WTC11 (cell line): ENCODE measurements around the gene RBFOX1. TPM values are rescaled to one million over a fixed set of nuclear protein-coding genes. Genes with fewer than 3 reads are reported as not detected.

ENCODE experiments used
- ATAC-seq: fragments of 200-7000 bp; cut with Tn5 transposase; 2 replicates; pipeline ENCODE4 v1.10.0; 2021; ENCODE audit warnings: mild to moderate bottlenecking, moderate library complexity
- CTCF ChIA-PET: fragments of 300-600 bp; sonication (Branson Sonifier 250); formaldehyde crosslinking; loops from one replicate; lab custom pipeline; 2021; ENCODE audit warnings: antibody characterized with exemption; lab: Charles Lee
- POLR2A ChIA-PET: fragments of 350-600 bp; sonication (Branson Sonifier 250); formaldehyde crosslinking; loops from one replicate; lab custom pipeline; 2021; ENCODE audit warnings: antibody characterized with exemption; lab: Charles Lee
- DNase-seq: peaks from one replicate; pipeline ENCODE4 v3.0.0; 2021; ENCODE audit warnings: low spot score
- H3K27ac Mint-ChIP-seq: 2 replicates; pipeline ENCODE4 v1.8.0; 2021; ENCODE audit warnings: mixed read lengths
- H3K27me3 Mint-ChIP-seq: 2 replicates; pipeline ENCODE4 v1.8.0; 2021; ENCODE audit warnings: low read depth, mild to moderate bottlenecking, moderate library complexity, mixed read lengths
- H3K36me3 Mint-ChIP-seq: 2 replicates; pipeline ENCODE4 v1.8.0; 2021; ENCODE audit warnings: mixed read lengths
- H3K4me1 Mint-ChIP-seq: 2 replicates; pipeline ENCODE4 v1.8.0; 2022; ENCODE audit warnings: mixed read lengths
- H3K4me3 Mint-ChIP-seq: 2 replicates; pipeline ENCODE4 v1.8.0; 2021; ENCODE audit warnings: mild to moderate bottlenecking, moderate library complexity, mixed read lengths
- H3K9me3 Mint-ChIP-seq: 2 replicates; pipeline ENCODE4 v1.8.0; 2021; ENCODE audit warnings: mixed read lengths
- CREM ChIP-seq: sonication (generic); formaldehyde crosslinking; IDR thresholded peaks from 2 replicates; pipeline ENCODE4 v1.8.1; 2022; ENCODE audit warnings: mild to moderate bottlenecking, missing genetic modification reagents, moderate library complexity
- ELF4 ChIP-seq: sonication (generic); formaldehyde crosslinking; IDR thresholded peaks from 2 replicates; pipeline ENCODE4 v1.8.1; 2022; ENCODE audit warnings: low read depth, mild to moderate bottlenecking, moderate library complexity, missing genetic modification reagents
- ESRRA ChIP-seq: sonication (generic); formaldehyde crosslinking; IDR thresholded peaks from 2 replicates; pipeline ENCODE4 v1.8.1; 2022; ENCODE audit warnings: mild to moderate bottlenecking, missing genetic modification reagents, borderline replicate concordance
- FOXJ3 ChIP-seq: sonication (generic); formaldehyde crosslinking; IDR thresholded peaks from 2 replicates; pipeline ENCODE4 v1.9.0; 2021; ENCODE audit warnings: missing genetic modification reagents, mild to moderate bottlenecking, borderline replicate concordance
- FOXP1 ChIP-seq: sonication (generic); formaldehyde crosslinking; IDR thresholded peaks from 2 replicates; pipeline ENCODE4 v1.8.0; 2022; ENCODE audit warnings: missing genetic modification reagents, mild to moderate bottlenecking, moderate library complexity, borderline replicate concordance
- GABPB1 ChIP-seq: sonication (generic); formaldehyde crosslinking; IDR thresholded peaks from 2 replicates; pipeline ENCODE4 v1.8.1; 2023; ENCODE audit warnings: mild to moderate bottlenecking, missing genetic modification reagents
- JAZF1 ChIP-seq: fragments of 250-450 bp; sonication (Bioruptor Pico); IDR thresholded peaks from 2 replicates; pipeline ENCODE4 v1.9.0; 2021; ENCODE audit warnings: moderate library complexity, mild to moderate bottlenecking, inconsistent platforms
- NFE2L1 ChIP-seq: sonication (generic); formaldehyde crosslinking; IDR thresholded peaks from 2 replicates; pipeline ENCODE4 v1.8.1; 2023; ENCODE audit warnings: missing genetic modification reagents
- NFYB ChIP-seq: sonication (generic); formaldehyde crosslinking; conservative IDR thresholded peaks from 2 replicates; pipeline ENCODE4 v1.8.0; 2022; ENCODE audit warnings: low read depth, missing genetic modification reagents
- NR2C2 ChIP-seq: sonication (generic); formaldehyde crosslinking; IDR thresholded peaks from 2 replicates; pipeline ENCODE4 v1.8.0; 2022; ENCODE audit warnings: mild to moderate bottlenecking, missing genetic modification reagents
- NR3C1 ChIP-seq: sonication (generic); formaldehyde crosslinking; conservative IDR thresholded peaks from 2 replicates; pipeline ENCODE4 v1.8.1; 2023; ENCODE audit warnings: low read depth, mild to moderate bottlenecking, missing genetic modification reagents
- RELA ChIP-seq: sonication (generic); formaldehyde crosslinking; IDR thresholded peaks from 2 replicates; pipeline ENCODE4 v1.8.1; 2022; ENCODE audit warnings: missing genetic modification reagents, mild to moderate bottlenecking, borderline replicate concordance
- RORB ChIP-seq: fragments of 250-450 bp; sonication (Bioruptor Pico); IDR thresholded peaks from 2 replicates; pipeline ENCODE4 v1.9.0; 2021; ENCODE audit warnings: mild to moderate bottlenecking
- total RNA-seq: library from RNA; stranded (reverse); gene quantifications from 3 replicates; pipeline ENCODE4 v1.2.3, GENCODE V29; 2021
- TF ChIP-seq, protein P1 (sequence below): fragments of 250-450 bp; sonication (Bioruptor Pico); conservative IDR thresholded peaks from 2 replicates; pipeline ENCODE4 v1.9.0; 2021; ENCODE audit warnings: mild to moderate bottlenecking
- TF ChIP-seq, protein P2 (sequence below): fragments of 250-450 bp; sonication (Bioruptor Pico); IDR thresholded peaks from 2 replicates; pipeline ENCODE4 v1.9.0; 2021; ENCODE audit warnings: mild to moderate bottlenecking
- TF ChIP-seq, protein P3 (sequence below): fragments of 200-600 bp; IDR thresholded peaks from 2 replicates; pipeline ENCODE4 v1.8.0; 2022; ENCODE audit warnings: antibody characterized with exemption
- TF ChIP-seq, protein P4 (sequence below): sonication (generic); formaldehyde crosslinking; IDR thresholded peaks from 2 replicates; pipeline ENCODE4 v1.8.1; 2023; ENCODE audit warnings: mild to moderate bottlenecking, missing genetic modification reagents, moderate library complexity
- TF ChIP-seq, protein P5 (sequence below): sonication (generic); formaldehyde crosslinking; IDR thresholded peaks from 2 replicates; pipeline ENCODE4 v1.8.0; 2022; ENCODE audit warnings: missing genetic modification reagents
- TF ChIP-seq, protein P6 (sequence below): fragments of 250-450 bp; sonication (Bioruptor Pico); IDR thresholded peaks from 2 replicates; pipeline ENCODE4 v1.9.0; 2021; ENCODE audit warnings: mild to moderate bottlenecking
- TF ChIP-seq, protein P7 (sequence below): sonication (generic); formaldehyde crosslinking; IDR thresholded peaks from 2 replicates; pipeline ENCODE4 v1.8.1; 2022; ENCODE audit warnings: mild to moderate bottlenecking, moderate library complexity, missing genetic modification reagents

The RBFOX1 gene
- total RNA-seq, 1 experiment from 2014 or later: 1.1 TPM

DNA sequence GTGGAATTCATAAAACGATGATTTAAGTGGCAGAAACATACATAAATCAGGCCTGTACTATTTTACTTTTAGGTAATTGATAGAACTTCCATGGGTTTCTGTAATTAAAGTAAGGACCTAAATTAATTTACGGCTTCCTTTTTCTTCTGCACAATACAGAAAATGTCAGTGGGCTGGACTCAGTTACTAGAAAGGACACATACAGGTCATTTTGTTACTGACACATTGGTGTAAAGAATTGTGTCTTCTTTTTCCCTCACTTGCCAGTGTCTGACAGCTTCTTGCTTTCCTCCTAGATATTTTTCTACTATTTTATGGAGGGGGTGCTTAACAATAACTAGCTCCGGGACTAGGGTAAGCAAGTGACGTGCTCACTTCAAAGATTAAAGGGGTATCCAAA, 304.8 kb downstream of the RBFOX1 start (continued):
- TF ChIP-seq, protein P1, sequence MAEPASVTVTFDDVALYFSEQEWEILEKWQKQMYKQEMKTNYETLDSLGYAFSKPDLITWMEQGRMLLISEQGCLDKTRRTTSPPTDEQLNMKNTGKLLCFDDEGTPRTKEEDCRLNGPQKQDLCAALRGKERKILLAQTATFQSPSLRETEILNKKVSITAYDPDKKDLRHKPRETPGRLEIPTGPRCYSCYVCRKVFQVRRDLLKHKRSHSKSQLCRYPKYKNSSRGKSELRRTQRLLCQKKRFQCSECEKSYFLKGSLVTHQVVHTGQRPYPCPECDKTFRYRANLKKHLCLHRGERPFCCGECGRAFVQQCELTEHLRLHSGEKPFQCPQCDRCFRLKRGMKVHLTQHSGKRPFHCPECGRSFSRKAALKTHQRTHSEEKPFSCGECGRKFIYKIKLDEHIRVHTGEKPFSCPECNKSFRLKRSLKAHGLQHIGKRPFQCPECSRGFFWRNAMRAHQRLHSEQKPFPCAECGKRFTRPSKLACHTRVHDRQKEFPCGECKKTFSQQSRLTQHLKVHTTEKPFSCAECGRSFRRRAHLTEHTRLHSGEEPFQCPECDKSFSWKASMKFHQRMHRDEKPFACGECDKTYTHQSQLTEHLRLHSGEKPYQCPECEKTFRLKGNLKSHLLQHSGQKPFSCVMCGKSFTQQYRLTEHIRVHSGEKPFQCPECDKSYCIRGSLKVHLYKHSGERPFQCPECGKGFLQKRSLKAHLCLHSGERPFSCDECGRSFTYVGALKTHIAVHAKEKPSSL (CRISPR knock-in tag): no peak
- TF ChIP-seq FOXJ3 (no peak), RELA (CRISPR knock-in tag) (no peak), NR2C2 (no peak)
- TF ChIP-seq, protein P2, sequence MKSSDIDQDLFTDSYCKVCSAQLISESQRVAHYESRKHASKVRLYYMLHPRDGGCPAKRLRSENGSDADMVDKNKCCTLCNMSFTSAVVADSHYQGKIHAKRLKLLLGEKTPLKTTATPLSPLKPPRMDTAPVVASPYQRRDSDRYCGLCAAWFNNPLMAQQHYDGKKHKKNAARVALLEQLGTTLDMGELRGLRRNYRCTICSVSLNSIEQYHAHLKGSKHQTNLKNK: no peak
- TF ChIP-seq, protein P3, sequence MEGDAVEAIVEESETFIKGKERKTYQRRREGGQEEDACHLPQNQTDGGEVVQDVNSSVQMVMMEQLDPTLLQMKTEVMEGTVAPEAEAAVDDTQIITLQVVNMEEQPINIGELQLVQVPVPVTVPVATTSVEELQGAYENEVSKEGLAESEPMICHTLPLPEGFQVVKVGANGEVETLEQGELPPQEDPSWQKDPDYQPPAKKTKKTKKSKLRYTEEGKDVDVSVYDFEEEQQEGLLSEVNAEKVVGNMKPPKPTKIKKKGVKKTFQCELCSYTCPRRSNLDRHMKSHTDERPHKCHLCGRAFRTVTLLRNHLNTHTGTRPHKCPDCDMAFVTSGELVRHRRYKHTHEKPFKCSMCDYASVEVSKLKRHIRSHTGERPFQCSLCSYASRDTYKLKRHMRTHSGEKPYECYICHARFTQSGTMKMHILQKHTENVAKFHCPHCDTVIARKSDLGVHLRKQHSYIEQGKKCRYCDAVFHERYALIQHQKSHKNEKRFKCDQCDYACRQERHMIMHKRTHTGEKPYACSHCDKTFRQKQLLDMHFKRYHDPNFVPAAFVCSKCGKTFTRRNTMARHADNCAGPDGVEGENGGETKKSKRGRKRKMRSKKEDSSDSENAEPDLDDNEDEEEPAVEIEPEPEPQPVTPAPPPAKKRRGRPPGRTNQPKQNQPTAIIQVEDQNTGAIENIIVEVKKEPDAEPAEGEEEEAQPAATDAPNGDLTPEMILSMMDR: no peak

DNA sequence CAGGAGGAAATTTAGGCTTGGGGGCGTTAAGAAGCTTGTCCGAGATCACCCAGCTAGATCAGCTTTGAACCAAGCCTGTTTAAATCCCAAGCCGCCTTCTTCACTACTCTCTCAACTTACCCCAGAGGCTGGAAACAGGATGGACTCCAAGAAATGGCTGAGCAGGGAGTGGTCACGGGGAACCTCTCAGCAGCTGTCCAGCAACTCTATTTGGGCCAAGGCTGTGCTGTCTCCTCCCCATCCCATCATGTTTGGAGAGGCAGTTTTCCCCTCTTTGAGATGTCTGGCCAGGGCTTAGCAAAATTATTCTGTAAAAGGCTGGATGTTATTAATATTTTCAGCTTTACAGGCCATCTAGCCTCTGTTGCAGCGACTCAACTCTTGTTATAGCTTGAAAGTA, 305.7 kb downstream of the RBFOX1 start:
- peaks cover 19% of the 10 kb centered on the region for H3K36me3 Mint-ChIP-seq
- H3K27ac Mint-ChIP-seq: no peak overlapping the region
- ChIA-PET POLR2A (no interaction called here), CTCF (no interaction called here)
- DNase-seq (no peak), ATAC-seq (no peak)
- peaks cover 30% of the 10 kb centered on the region for H3K9me3 Mint-ChIP-seq
- peaks cover 22% of the 10 kb centered on the region for H3K4me1 Mint-ChIP-seq
- H3K27me3 Mint-ChIP-seq: no peaks in the 10 kb centered on the region
- H3K4me3 Mint-ChIP-seq: no peak overlapping the region
- TF ChIP-seq, protein P4, sequence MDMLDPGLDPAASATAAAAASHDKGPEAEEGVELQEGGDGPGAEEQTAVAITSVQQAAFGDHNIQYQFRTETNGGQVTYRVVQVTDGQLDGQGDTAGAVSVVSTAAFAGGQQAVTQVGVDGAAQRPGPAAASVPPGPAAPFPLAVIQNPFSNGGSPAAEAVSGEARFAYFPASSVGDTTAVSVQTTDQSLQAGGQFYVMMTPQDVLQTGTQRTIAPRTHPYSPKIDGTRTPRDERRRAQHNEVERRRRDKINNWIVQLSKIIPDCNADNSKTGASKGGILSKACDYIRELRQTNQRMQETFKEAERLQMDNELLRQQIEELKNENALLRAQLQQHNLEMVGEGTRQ (CRISPR knock-in tag): no peak
- TF ChIP-seq NR3C1 (CRISPR knock-in tag): no peak
- no peak for TF ChIP-seq ELF4 (CRISPR knock-in tag)
- TF ChIP-seq JAZF1 (CRISPR knock-in tag): no peak
- no peak for TF ChIP-seq CREM (CRISPR knock-in tag)
- TF ChIP-seq, protein P5, sequence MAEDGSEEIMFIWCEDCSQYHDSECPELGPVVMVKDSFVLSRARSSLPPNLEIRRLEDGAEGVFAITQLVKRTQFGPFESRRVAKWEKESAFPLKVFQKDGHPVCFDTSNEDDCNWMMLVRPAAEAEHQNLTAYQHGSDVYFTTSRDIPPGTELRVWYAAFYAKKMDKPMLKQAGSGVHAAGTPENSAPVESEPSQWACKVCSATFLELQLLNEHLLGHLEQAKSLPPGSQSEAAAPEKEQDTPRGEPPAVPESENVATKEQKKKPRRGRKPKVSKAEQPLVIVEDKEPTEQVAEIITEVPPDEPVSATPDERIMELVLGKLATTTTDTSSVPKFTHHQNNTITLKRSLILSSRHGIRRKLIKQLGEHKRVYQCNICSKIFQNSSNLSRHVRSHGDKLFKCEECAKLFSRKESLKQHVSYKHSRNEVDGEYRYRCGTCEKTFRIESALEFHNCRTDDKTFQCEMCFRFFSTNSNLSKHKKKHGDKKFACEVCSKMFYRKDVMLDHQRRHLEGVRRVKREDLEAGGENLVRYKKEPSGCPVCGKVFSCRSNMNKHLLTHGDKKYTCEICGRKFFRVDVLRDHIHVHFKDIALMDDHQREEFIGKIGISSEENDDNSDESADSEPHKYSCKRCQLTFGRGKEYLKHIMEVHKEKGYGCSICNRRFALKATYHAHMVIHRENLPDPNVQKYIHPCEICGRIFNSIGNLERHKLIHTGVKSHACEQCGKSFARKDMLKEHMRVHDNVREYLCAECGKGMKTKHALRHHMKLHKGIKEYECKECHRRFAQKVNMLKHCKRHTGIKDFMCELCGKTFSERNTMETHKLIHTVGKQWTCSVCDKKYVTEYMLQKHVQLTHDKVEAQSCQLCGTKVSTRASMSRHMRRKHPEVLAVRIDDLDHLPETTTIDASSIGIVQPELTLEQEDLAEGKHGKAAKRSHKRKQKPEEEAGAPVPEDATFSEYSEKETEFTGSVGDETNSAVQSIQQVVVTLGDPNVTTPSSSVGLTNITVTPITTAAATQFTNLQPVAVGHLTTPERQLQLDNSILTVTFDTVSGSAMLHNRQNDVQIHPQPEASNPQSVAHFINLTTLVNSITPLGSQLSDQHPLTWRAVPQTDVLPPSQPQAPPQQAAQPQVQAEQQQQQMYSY: no peak
- no peak for TF ChIP-seq NFYB (CRISPR knock-in tag)
- no peak for TF ChIP-seq NFE2L1 (CRISPR knock-in tag)

DNA sequence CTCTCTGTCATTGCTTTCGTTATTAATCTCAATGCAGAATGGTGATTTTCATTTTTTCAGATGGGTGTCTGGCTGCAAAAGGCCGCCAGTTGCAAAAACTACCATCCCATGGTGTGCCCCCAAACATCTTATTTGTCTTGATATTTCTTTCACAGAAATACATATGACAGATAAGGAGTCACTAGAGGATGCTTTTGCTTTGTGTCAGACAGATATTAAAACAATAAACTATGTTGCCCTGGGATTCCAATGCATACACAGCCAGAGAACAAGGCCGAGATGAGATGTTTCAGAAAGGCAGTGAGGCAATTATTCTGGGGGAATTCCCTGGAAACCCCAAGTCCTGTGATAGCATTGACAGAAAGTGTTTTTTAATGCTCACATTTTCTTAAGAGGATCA, 307.7 kb downstream of the RBFOX1 start:
- ChIA-PET POLR2A (interaction anchor here (0.6 kb wide), 1 partner anchor 26 kb away, joined by 6 read pairs; no protein-coding TSS in a partner anchor), CTCF (no interaction called here)
- no peak overlapping the region for H3K4me3 Mint-ChIP-seq
- peaks cover 28% of the 10 kb centered on the region for H3K9me3 Mint-ChIP-seq
- peaks cover 2% of the 10 kb centered on the region for H3K4me1 Mint-ChIP-seq
- 0 out of 2 replicates have a peak, but pooled peaks cover 2% of the 10 kb centered on the region for H3K27me3 Mint-ChIP-seq
- peaks cover 18% of the 10 kb centered on the region for H3K36me3 Mint-ChIP-seq
- no peak for DNase-seq
- no peak for ATAC-seq
- no peak overlapping the region for H3K27ac Mint-ChIP-seq
- TF ChIP-seq RORB (CRISPR knock-in tag) (no peak), GABPB1 (CRISPR knock-in tag) (no peak), ESRRA (CRISPR knock-in tag) (no peak), FOXP1 (CRISPR knock-in tag) (no peak)
- TF ChIP-seq, protein P6, sequence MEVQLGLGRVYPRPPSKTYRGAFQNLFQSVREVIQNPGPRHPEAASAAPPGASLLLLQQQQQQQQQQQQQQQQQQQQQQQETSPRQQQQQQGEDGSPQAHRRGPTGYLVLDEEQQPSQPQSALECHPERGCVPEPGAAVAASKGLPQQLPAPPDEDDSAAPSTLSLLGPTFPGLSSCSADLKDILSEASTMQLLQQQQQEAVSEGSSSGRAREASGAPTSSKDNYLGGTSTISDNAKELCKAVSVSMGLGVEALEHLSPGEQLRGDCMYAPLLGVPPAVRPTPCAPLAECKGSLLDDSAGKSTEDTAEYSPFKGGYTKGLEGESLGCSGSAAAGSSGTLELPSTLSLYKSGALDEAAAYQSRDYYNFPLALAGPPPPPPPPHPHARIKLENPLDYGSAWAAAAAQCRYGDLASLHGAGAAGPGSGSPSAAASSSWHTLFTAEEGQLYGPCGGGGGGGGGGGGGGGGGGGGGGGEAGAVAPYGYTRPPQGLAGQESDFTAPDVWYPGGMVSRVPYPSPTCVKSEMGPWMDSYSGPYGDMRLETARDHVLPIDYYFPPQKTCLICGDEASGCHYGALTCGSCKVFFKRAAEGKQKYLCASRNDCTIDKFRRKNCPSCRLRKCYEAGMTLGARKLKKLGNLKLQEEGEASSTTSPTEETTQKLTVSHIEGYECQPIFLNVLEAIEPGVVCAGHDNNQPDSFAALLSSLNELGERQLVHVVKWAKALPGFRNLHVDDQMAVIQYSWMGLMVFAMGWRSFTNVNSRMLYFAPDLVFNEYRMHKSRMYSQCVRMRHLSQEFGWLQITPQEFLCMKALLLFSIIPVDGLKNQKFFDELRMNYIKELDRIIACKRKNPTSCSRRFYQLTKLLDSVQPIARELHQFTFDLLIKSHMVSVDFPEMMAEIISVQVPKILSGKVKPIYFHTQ (CRISPR knock-in tag): no peak
- TF ChIP-seq, protein P7, sequence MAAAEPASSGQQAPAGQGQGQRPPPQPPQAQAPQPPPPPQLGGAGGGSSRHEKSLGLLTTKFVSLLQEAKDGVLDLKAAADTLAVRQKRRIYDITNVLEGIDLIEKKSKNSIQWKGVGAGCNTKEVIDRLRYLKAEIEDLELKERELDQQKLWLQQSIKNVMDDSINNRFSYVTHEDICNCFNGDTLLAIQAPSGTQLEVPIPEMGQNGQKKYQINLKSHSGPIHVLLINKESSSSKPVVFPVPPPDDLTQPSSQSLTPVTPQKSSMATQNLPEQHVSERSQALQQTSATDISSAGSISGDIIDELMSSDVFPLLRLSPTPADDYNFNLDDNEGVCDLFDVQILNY: no peak
